NB4 (cell line): ENCODE data around the gene TACSTD2.

Experiments used
- POLR2A ChIP-seq: IDR thresholded peaks from 2 replicates; pipeline ENCODE4 v1.6.1; 2011; ENCODE audit warnings: mild to moderate bottlenecking; ENCODE audit not compliant: insufficient read length; ENCODE audit errors: extremely low read depth
- TF ChIP-seq, protein P1 (sequence below): IDR thresholded peaks from one replicate; pipeline ENCODE4 v1.5.1; 2012; ENCODE audit warnings: low read depth, low read length

DNA sequence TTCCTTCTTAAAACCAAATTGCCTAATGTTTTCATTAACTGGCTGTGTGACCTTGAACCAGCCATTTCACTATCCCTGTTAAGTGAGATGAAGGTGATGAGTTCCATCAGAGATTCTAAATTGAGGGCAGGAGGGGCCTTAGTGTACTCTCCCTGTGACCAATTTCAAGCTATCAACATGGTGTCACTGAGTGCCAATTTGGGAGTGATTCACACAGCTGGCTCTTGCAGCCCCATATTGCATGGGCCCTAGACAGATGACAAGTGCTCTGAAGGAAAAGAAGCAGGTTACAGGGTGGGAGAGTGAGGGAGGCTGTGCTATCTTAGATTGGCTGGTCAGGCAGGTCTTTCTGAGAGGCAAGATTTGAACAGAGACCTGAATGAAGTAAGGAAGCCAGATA, 13.0 kb upstream of the TACSTD2 start:
- TF ChIP-seq, protein P1, sequence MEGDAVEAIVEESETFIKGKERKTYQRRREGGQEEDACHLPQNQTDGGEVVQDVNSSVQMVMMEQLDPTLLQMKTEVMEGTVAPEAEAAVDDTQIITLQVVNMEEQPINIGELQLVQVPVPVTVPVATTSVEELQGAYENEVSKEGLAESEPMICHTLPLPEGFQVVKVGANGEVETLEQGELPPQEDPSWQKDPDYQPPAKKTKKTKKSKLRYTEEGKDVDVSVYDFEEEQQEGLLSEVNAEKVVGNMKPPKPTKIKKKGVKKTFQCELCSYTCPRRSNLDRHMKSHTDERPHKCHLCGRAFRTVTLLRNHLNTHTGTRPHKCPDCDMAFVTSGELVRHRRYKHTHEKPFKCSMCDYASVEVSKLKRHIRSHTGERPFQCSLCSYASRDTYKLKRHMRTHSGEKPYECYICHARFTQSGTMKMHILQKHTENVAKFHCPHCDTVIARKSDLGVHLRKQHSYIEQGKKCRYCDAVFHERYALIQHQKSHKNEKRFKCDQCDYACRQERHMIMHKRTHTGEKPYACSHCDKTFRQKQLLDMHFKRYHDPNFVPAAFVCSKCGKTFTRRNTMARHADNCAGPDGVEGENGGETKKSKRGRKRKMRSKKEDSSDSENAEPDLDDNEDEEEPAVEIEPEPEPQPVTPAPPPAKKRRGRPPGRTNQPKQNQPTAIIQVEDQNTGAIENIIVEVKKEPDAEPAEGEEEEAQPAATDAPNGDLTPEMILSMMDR, result no peak
- TF ChIP-seq POLR2A, result no peak
